SU-DHL-6 (cell line): ENCODE measurements around the gene WDR31.

ENCODE experiments used
- EZH2phosphoT487 ChIP-seq: fragments of 200-600 bp; sonication (generic), shearing (Covaris generic); conservative IDR thresholded peaks from 2 replicates; pipeline ENCODE4 v1.6.1; 2018; ENCODE audit warnings: mild to moderate bottlenecking, antibody characterized with exemption, low read length, moderate library complexity, mixed read lengths
- TF ChIP-seq, protein P1 (sequence below): fragments of 200-600 bp; sonication (generic); IDR thresholded peaks from one replicate; pipeline ENCODE4 v1.5.1; 2017; ENCODE audit warnings: antibody characterized with exemption, mild to moderate bottlenecking, low read length, moderate library complexity; ENCODE audit not compliant: insufficient read depth, poor library complexity, severe bottlenecking

GRCh38 chr9:113322671-113323070 lies 17.4 kb downstream of the WDR31 start:
- TF ChIP-seq, protein P1, sequence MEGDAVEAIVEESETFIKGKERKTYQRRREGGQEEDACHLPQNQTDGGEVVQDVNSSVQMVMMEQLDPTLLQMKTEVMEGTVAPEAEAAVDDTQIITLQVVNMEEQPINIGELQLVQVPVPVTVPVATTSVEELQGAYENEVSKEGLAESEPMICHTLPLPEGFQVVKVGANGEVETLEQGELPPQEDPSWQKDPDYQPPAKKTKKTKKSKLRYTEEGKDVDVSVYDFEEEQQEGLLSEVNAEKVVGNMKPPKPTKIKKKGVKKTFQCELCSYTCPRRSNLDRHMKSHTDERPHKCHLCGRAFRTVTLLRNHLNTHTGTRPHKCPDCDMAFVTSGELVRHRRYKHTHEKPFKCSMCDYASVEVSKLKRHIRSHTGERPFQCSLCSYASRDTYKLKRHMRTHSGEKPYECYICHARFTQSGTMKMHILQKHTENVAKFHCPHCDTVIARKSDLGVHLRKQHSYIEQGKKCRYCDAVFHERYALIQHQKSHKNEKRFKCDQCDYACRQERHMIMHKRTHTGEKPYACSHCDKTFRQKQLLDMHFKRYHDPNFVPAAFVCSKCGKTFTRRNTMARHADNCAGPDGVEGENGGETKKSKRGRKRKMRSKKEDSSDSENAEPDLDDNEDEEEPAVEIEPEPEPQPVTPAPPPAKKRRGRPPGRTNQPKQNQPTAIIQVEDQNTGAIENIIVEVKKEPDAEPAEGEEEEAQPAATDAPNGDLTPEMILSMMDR = no peak
- TF ChIP-seq EZH2phosphoT487 = no peak
